B cell (primary cell): ENCODE measurements around the gene RPL37A. TPM values are rescaled to one million over a fixed set of nuclear protein-coding genes. Genes with fewer than 3 reads are reported as not detected.

ENCODE experiments used
- ATAC-seq: fragments of 200-7000 bp; cut with Tn5 transposase; one replicate; pipeline ENCODE4 v1.10.0; 2021; ENCODE audit warnings: low read depth, mild to moderate bottlenecking, moderate number of reproducible peaks, moderate library complexity
- CTCF ChIA-PET: fragments of 350-600 bp; sonication (Branson Sonifier 250); formaldehyde crosslinking; loops from one replicate; lab custom pipeline; 2021; ENCODE audit warnings: antibody characterized with exemption, inconsistent platforms; lab: Charles Lee
- POLR2A ChIA-PET: fragments of 350-600 bp; sonication (Branson Sonifier 250); formaldehyde crosslinking; loops from one replicate; lab custom pipeline; 2021; ENCODE audit warnings: antibody characterized with exemption; lab: Charles Lee
- DNase-seq: peaks from one replicate; pipeline ENCODE4 v3.0.0; 2013
- H2AFZ ChIP-seq: 2 replicates; pipeline ENCODE4 v1.6.1; 2012; ENCODE audit warnings: mild to moderate bottlenecking, low read depth, low read length; ENCODE audit not compliant: insufficient read depth, poor library complexity, severe bottlenecking
- H3K27ac ChIP-seq, 2 donors: 1 replicate in 1 of 2; 2 replicates in 1 of 2; pipeline ENCODE4 v1.5.1; 2012 to 2013; ENCODE audit warnings: low read length in 2 of 2, mild to moderate bottlenecking in 2 of 2, moderate library complexity in 1 of 2
- H3K27me3 ChIP-seq, 4 experiments: fragments of 200-600 bp in 1 of 4; sonication (generic) in 1 of 4; replicated peaks in 1 of 4; 1 replicate in 2 of 4; 2 replicates in 2 of 4; pipeline versions ENCODE4 v1.6.1 to v1.7.0; 2013 to 2016; ENCODE audit warnings: low read length in 3 of 4, mild to moderate bottlenecking in 2 of 4, mixed read lengths in 1 of 4, moderate library complexity in 1 of 4; ENCODE audit not compliant: insufficient read depth in 4 of 4, control insufficient read depth in 3 of 4; ENCODE audit errors: control extremely low read depth in 1 of 4
- H3K36me3 ChIP-seq, 2 experiments: replicated peaks in 1 of 2; 1 replicate in 1 of 2; 2 replicates in 1 of 2; pipeline versions ENCODE4 v1.6.1 to v1.7.1; 2013; ENCODE audit warnings: low read length in 1 of 2; ENCODE audit not compliant: insufficient read depth in 2 of 2, control insufficient read depth in 1 of 2; ENCODE audit errors: control extremely low read depth in 1 of 2, extremely low read depth in 1 of 2
- H3K4me1 ChIP-seq, 2 donors: fragments of 200-600 bp in 1 of 2; sonication (generic) in 1 of 2; 1 replicate in 1 of 2; 2 replicates in 1 of 2; pipeline versions ENCODE4 v1.5.1 to v1.6.1; 2013 to 2017; ENCODE audit warnings: low read length in 2 of 2; ENCODE audit not compliant: control insufficient read depth in 2 of 2, insufficient read depth in 2 of 2
- H3K4me2 ChIP-seq: replicated peaks from 2 replicates; pipeline ENCODE3; 2012; ENCODE audit warnings: mild to moderate bottlenecking, low read depth, low read length; ENCODE audit not compliant: poor library complexity, severe bottlenecking
- H3K4me3 ChIP-seq, 5 experiments: fragments of 200-600 bp in 1 of 5; sonication (generic) in 1 of 5; 1 replicate in 3 of 5; 2 replicates in 2 of 5; pipeline versions ENCODE4 v1.5.1 to v1.7.0; 2011 to 2016; ENCODE audit warnings: low read length in 4 of 5, mild to moderate bottlenecking in 4 of 5, low read depth in 2 of 5, control low read depth in 1 of 5, moderate library complexity in 1 of 5; ENCODE audit not compliant: insufficient read depth in 1 of 5; ENCODE audit errors: control extremely low read depth in 1 of 5, extremely low read depth in 1 of 5
- H3K79me2 ChIP-seq: fragments of 200-600 bp; sonication (generic); one replicate; pipeline ENCODE4 v1.6.0; 2016; ENCODE audit warnings: low read length; ENCODE audit not compliant: control insufficient read depth, insufficient read depth
- H3K9ac ChIP-seq: fragments of 200-600 bp; sonication (generic); 2 replicates; pipeline ENCODE4 v1.6.1; 2017; ENCODE audit warnings: mild to moderate bottlenecking, low read length, moderate library complexity
- H3K9me3 ChIP-seq, 3 donors: one replicate each; pipeline versions ENCODE4 v1.6.1 to v1.7.1; 2013; ENCODE audit warnings: low read length in 2 of 3; ENCODE audit not compliant: control insufficient read depth in 2 of 3, insufficient read depth in 1 of 3; ENCODE audit errors: control extremely low read depth in 1 of 3
- H4K20me1 ChIP-seq: 2 replicates; pipeline ENCODE4 v1.6.0; 2012; ENCODE audit warnings: mild to moderate bottlenecking, low read length; ENCODE audit not compliant: insufficient read depth, control insufficient read depth, poor library complexity, severe bottlenecking
- H3K27ac Mint-ChIP-seq: one replicate; pipeline ENCODE4 v1.8.0; 2021; ENCODE audit warnings: mixed read lengths
- H3K27me3 Mint-ChIP-seq: one replicate; pipeline ENCODE4 v1.8.0; 2021; ENCODE audit warnings: mixed read lengths
- H3K4me1 Mint-ChIP-seq: one replicate; pipeline ENCODE4 v1.8.0; 2021; ENCODE audit warnings: mixed read lengths
- H3K4me3 Mint-ChIP-seq: one replicate; pipeline ENCODE4 v1.8.0; 2021; ENCODE audit warnings: mixed read lengths
- H3K9me3 Mint-ChIP-seq: one replicate; pipeline ENCODE4 v1.8.0; 2022; ENCODE audit warnings: mixed read lengths; ENCODE audit not compliant: insufficient read depth
- EZH2 ChIP-seq: IDR thresholded peaks from 2 replicates; pipeline ENCODE4 v1.6.1; 2012; ENCODE audit warnings: borderline replicate concordance, low read depth, mild to moderate bottlenecking, moderate library complexity, low read length; ENCODE audit not compliant: insufficient read depth, poor library complexity, severe bottlenecking
- WGBS: methylation state at CpG from one replicate; pipeline ENCODE4 v1.1.5; 2013; ENCODE audit warnings: missing lambda C conversion rate; ENCODE audit not compliant: insufficient coverage; 5-methylcytosine and 5-hydroxymethylcytosine counted together
- intact Hi-C: fragments of 100-400 bp; cut with micrococcal nuclease; formaldehyde crosslinking; loops from one replicate; pipeline ENCODE4 v1.10.0; 2022
- polyA plus RNA-seq: library from polyadenylated mRNA; depleted of rRNA; stranded (reverse); fragments of >200 nt; gene quantifications from 2 replicates; pipeline ENCODE4 v1.2.3, GENCODE V29; 2012
- total RNA-seq, 2 donors: library from RNA; stranded (reverse); fragments of 120-200 nt in 1 of 2; gene quantifications; 1 replicate in 1 of 2; 2 replicates in 1 of 2; pipeline versions ENCODE4 v1.2.3 to v1.2.4, GENCODE V29; 2013 to 2022
- TF ChIP-seq, protein P1 (sequence below): fragments of 200-600 bp; IDR thresholded peaks from one replicate; pipeline ENCODE4 v1.8.0; 2022; ENCODE audit warnings: antibody characterized with exemption, mild to moderate bottlenecking

The RPL37A gene
- total and polyA plus RNA-seq, 2 donors (not counting 1 experiment from before 2014, with no cell fraction given) = 1,571 to 3,456 TPM

DNA sequence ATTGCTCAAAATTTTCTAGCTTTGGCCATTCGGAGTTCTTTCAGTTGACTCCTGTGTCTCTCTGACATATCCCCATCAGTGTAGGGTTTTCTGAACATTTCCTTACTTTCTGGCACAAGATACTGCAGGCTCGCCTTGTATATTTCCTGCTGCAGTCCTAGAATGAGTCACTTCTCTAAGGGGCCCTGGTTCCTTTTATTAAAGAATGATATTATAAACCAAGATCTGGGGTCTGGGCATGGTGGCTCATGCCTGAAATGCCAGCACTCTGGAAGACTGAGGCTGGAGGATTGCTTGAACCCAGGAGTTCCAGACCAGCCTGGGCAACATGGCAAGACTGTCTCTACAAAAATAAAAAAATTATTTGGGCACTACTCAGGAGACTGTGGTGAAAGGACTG is 3.0 kb upstream of the RPL37A start:
- 83% methylated on average over 1 of the region's 2 CpGs for WGBS
- H3K9me3 ChIP-seq = no peaks in the 10 kb centered on the region
- CTCF ChIA-PET = interaction anchor here (0.7 kb wide), 1 partner anchor 486 kb away, joined by 3 read pairs; no protein-coding TSS in a partner anchor
- no peak overlapping the region for H2AFZ ChIP-seq
- no peak overlapping the region for H3K9ac ChIP-seq
- intact Hi-C loops = loop anchor here (10.0 kb wide), 1 partner anchor 481 kb away; the partner anchor contains the start of gene MREG
- ATAC-seq (no peak), DNase-seq (no peak)
- H3K36me3 ChIP-seq = peaks cover 0 to 14% of the 10 kb centered on the region in 2 experiments
- no peak overlapping the region for H3K4me2 ChIP-seq
- H3K9me3 Mint-ChIP-seq = no peaks in the 10 kb centered on the region
- no peaks in the 10 kb centered on the region for H3K27me3 ChIP-seq
- peaks cover 78% of the 10 kb centered on the region for H3K4me1 Mint-ChIP-seq
- peaks cover 19% of the 10 kb centered on the region for H4K20me1 ChIP-seq
- no peak overlapping the region for H3K4me3 Mint-ChIP-seq
- peak overlapping the region; percentile 37 for H3K27ac Mint-ChIP-seq
- POLR2A ChIA-PET = no interaction called here
- no peak overlapping the region for H3K4me3 ChIP-seq
- peaks cover 32% of the 10 kb centered on the region for H3K79me2 ChIP-seq
- no peaks in the 10 kb centered on the region for H3K27me3 Mint-ChIP-seq
- TF ChIP-seq EZH2 = no peak
- TF ChIP-seq, protein P1, sequence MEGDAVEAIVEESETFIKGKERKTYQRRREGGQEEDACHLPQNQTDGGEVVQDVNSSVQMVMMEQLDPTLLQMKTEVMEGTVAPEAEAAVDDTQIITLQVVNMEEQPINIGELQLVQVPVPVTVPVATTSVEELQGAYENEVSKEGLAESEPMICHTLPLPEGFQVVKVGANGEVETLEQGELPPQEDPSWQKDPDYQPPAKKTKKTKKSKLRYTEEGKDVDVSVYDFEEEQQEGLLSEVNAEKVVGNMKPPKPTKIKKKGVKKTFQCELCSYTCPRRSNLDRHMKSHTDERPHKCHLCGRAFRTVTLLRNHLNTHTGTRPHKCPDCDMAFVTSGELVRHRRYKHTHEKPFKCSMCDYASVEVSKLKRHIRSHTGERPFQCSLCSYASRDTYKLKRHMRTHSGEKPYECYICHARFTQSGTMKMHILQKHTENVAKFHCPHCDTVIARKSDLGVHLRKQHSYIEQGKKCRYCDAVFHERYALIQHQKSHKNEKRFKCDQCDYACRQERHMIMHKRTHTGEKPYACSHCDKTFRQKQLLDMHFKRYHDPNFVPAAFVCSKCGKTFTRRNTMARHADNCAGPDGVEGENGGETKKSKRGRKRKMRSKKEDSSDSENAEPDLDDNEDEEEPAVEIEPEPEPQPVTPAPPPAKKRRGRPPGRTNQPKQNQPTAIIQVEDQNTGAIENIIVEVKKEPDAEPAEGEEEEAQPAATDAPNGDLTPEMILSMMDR = no peak
- H3K27ac ChIP-seq = no peak overlapping the region
- H3K4me1 ChIP-seq = peaks cover 42 to 51% of the 10 kb centered on the region in 2 donors

DNA sequence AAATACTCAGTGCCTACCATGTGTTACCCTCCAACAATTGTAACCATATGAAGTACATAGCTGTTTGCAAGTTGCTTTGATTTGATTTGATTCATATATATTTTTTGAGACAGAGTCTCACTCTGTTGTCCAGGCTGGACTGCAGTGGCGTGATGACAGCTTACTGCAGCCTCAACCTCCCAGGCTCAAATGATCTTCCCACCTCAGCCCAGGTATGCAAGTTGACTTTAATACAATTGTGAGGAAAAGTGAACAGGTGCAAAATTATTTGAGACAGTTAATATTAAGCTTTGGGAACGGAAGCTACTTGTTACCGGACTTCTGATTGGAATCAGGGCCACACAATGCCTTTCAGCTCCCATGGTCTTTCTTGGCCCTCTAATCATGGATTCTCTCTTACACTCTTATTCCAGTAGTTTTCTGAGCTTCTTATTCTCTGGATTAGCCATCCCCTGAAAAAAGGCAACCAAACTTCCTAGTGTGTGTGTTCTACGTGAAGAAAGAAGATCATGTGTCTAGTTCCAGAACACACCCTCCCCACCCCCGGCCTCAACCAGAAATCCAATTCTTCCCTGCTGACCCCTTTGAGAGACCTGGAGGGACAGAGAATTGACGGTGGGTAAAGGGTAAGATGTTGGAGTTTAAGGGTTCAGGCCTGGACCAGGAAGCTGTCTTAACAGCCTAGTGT is 1.1 kb upstream of the RPL37A start:
- TF ChIP-seq, protein P1 = no peak
- no peak for TF ChIP-seq EZH2
- Histone ChIP-seq H3K27ac (peak overlapping the region; percentile 79 to 92), H4K20me1 (peaks cover 31% of the 10 kb centered on the region), H3K9ac (peak overlapping the region; percentile 98), H2AFZ (peak overlapping the region; percentile 84), H3K36me3 (peaks cover 0 to 33% of the 10 kb centered on the region in 2 experiments), H3K79me2 (peaks cover 32% of the 10 kb centered on the region), H3K9me3 (no peaks in the 10 kb centered on the region), H3K4me1 (peaks cover 33 to 35% of the 10 kb centered on the region in 2 donors), H3K27me3 (no peaks in the 10 kb centered on the region), H3K4me3 (peak overlapping the region; percentile 65 to 96 (median 92)), H3K4me2 (peak overlapping the region; percentile 68)
- DNase-seq = no peak
- Mint-ChIP-seq H3K4me3 (peak overlapping the region; percentile 98), H3K4me1 (peaks cover 76% of the 10 kb centered on the region), H3K9me3 (no peaks in the 10 kb centered on the region), H3K27ac (peak overlapping the region; percentile 97), H3K27me3 (no peaks in the 10 kb centered on the region)
- no peak for ATAC-seq
- 83% methylated on average over 3 of the region's 6 CpGs for WGBS
- intact Hi-C loops = loop anchor here (1.0 to 10.0 kb wide), 4 partner anchors 85 to 1185 kb away; partner anchors contain the start of genes ATIC, MREG and SMARCAL1
- POLR2A ChIA-PET = interaction anchor here (2.3 kb wide), 1 partner anchor 86 kb away, joined by 13 read pairs; the partner anchor contains the start of gene SMARCAL1
- CTCF ChIA-PET = interaction anchor here (1.1 to 1.6 kb wide), 2 partner anchors 22 to 86 kb away, joined by 5 read pairs; no protein-coding TSS in a partner anchor
